GM21786 (cell line): ENCODE data around the gene BGN.

ENCODE experiments used
- ATAC-seq: cut with Tn5 transposase; IDR thresholded peaks from one replicate; pipeline ENCODE4 v1.9.1; 2021; ENCODE audit not compliant: unreplicated experiment

Gene BGN

GRCh38 chrX:153502131-153502530 is 7.4 kb downstream of the BGN start:
- ATAC-seq, result no peak

- ATAC-seq, result no peak
Observed at GRCh38 chrX:153502796-153503195, 8.0 kb downstream of the BGN start.

DNA sequence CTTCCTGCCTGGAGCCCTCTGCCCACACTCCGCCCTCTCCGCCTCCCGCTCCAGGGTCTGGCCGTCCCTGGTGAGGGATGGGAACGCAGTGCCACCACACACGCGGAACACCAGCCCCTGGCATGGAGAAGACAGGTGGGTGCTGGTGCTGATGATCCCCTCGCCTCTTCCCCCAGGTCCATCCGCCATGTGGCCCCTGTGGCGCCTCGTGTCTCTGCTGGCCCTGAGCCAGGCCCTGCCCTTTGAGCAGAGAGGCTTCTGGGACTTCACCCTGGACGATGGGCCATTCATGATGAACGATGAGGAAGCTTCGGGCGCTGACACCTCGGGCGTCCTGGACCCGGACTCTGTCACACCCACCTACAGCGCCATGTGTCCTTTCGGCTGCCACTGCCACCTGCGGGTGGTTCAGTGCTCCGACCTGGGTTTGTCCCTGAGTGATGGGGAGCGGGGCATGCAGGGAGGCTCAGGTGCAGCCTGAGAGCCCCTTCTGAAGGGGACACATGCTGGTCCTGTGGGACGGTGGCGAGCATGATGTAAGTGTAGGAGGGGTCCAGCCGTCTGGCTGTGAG is 9.8 kb downstream of the BGN start:
- ATAC-seq, result no peak

DNA sequence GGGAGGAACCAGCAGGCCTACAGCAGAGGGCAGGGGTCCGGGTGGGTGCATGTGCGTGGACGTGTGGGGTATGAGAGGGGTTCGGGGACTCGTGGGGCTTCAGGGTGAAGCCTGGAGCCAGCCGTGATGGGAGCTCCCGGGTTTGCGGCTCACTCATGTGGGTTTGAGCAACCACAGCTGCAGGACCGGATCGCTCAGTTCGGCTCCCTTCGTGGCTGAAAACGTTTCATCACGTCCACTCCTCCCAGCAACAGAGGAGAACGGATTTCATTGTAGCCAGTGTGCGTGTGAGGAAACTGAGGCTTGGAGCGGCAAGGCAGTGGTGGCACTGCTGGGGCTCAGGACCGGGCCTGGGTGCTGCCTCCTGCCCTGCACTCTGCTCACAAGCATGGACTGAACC is 10.6 kb downstream of the BGN start:
- no peak for ATAC-seq

GRCh38 chrX:153507484-153508178 is 12.9 kb downstream of the BGN start:
- peak; percentile 96 for ATAC-seq

GRCh38 chrX:153509592-153509991 is 14.8 kb downstream of the BGN start:
- no peak for ATAC-seq

- no peak for ATAC-seq
Observed at GRCh38 chrX:153510383-153510782, 15.6 kb downstream of the BGN start.

- no peak for ATAC-seq
Observed at GRCh38 chrX:153511784-153512500, 17.2 kb downstream of the BGN start.

- ATAC-seq, result no peak
Observed at GRCh38 chrX:153512501-153512893, 17.7 kb downstream of the BGN start.

GRCh38 chrX:153513265-153513664 is 18.5 kb downstream of the BGN start:
- no peak for ATAC-seq

DNA sequence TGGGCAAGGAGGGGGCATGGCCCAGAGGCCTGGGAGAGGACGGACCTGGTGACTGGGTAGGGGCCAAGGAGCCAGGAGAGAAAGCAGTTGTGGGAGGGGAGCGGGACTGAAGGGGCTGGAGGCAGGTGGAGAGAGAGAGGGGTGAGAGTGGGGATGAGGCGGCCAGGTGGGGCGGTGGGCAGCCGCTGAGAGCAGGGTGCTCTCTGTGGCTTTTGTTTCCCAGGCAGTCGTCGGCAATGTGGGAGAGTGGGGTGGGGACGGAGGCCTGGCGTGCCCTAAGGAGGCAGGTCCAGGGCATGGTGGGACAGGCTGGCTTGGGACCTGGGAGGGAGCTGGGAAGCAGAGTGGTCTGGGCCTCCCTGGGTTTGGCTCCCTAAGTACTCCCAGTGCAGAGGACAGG is 19.5 kb downstream of the BGN start:
- ATAC-seq, result no peak

GRCh38 chrX:153515435-153515834 is 20.7 kb downstream of the BGN start:
- no peak for ATAC-seq

GRCh38 chrX:153516073-153516472 is 21.3 kb downstream of the BGN start:
- ATAC-seq, result no peak

GRCh38 chrX:153517423-153517822 is 22.6 kb downstream of the BGN start, which contains the start of gene ATP2B3:
Gene ATP2B3, plus strand, starts transcription at chrX:153517642. Its CDS starts 18,606 bp downstream, at chrX:153536248.
- ATAC-seq, result no peak

- ATAC-seq, result no peak
Observed at GRCh38 chrX:153517946-153518834, 23.4 kb downstream of the BGN start.

DNA sequence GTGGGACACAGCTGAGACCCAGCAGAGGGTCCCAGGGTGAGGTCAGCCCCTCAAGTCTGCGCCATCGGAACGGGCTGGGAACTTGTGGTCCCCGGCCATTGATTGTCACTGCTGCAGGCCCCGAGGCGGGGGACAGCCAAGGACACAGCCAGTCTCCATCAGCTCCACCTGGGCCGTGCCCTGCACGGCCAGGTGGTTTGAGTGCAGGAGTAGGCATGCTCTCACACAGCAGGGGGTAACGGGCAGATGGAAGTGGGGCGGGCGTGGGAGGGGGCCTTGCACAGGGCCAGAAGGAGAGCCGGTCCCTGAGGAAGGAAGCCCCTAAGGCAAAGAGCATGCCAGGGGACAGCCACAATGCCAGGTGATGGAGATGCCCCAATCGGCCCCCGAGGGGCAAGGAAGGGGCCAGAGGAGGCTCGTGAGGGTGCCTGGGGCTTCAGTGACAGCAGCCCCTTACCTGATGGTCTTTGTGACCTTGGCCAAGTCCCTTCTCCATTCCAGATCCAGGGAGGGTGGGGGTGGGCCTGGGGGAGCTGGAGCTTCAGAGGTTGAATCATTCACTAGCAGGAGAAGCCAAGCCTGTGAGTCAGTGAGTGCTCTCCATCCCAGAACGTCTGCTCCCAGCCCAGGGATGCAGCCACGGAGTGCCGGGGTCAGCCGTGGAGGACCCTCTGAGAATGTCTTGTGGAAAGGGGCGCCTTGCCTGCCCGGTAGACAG is 24.9 kb downstream of the BGN start:
- ATAC-seq, result no peak

DNA sequence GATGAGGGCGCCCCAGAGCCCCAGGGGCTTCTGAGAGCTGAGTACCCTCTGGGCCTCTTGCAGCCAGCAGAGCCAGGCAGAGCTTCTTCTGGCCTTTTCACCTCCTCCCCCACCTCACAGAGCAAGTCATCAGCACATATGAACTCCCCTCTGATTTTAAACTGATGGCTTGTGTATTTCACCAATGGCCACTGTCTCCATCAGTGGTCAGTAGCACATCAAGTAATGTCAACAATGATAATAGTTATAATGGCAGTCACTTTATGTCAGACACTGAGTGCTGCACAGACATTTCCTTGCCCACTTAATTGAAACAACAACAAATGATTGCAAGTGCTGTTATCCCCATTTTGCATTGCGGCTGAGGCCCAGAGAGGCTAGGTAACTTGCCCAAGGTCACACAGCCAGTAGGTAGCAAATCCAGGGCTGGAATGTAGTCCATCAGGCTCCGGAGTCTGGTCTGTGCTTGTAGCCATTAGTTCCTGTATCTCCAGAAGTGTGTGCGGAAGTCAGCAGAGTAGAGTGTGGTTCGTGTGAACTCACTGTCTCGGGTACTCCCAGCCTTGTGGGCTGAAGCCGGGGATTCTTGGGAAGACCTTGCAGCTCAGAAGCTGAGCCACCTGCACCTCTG is 25.6 kb downstream of the BGN start:
- ATAC-seq, result no peak

GRCh38 chrX:153521034-153521433 is 26.3 kb downstream of the BGN start:
- ATAC-seq, result no peak

- ATAC-seq, result no peak
Observed at GRCh38 chrX:153522259-153522658, 27.5 kb downstream of the BGN start.

GRCh38 chrX:153523269-153523668 is 28.5 kb downstream of the BGN start:
- no peak for ATAC-seq
